CD4-positive, alpha-beta T cell treated with Interleukin-1 beta for 1 hour (primary cell): Measurements from ENCODE around the gene PRPF6.
"Not testable (repeated sequence)": the region's sequence is repeated elsewhere in the genome, so short reads cannot be mapped to it uniquely, and the experiment has no call there.

ENCODE experiments used
- DNase-seq, 2 donors: peaks; one replicate each; pipeline ENCODE4 v3.0.0-alpha.2; 2020 to 2022

The PRPF6 gene

GRCh38 chr20:63974402-63975200, 6.3 kb upstream of the PRPF6 start:
- DNase-seq = no peak

- DNase-seq = not testable (repeated sequence)
Observed at GRCh38 chr20:63976511-63976910, 4.4 kb upstream of the PRPF6 start.

- no peak for DNase-seq
Observed at GRCh38 chr20:63976980-63977738, 3.8 kb upstream of the PRPF6 start.

- peak; percentile 37 to 49 for DNase-seq
Observed at GRCh38 chr20:63977739-63978276, 3.1 kb upstream of the PRPF6 start.

- peak; percentile 55 to 57 for DNase-seq
Observed at GRCh38 chr20:63978319-63979228, 2.4 kb upstream of the PRPF6 start.

- no peak for DNase-seq
Observed at GRCh38 chr20:63979229-63979556, 1.7 kb upstream of the PRPF6 start.

GRCh38 chr20:63979557-63980316, 1.2 kb upstream of the PRPF6 start, which contains the start of gene SAMD10:
TSS of gene SAMD10 (minus strand) at chr20:63979642. CDS start at chr20:63979467, 175 bp downstream.
- DNase-seq = peak; percentile 58 to 63

- peak in 1 of 2 donors; percentile 41 for DNase-seq
Observed at GRCh38 chr20:63980317-63980805, 571 bp upstream of the PRPF6 start.

GRCh38 chr20:63982937-63983336, 2.0 kb downstream of the PRPF6 start:
- no peak for DNase-seq

- DNase-seq = no peak
Observed at GRCh38 chr20:64000906-64001305, 20.0 kb downstream of the PRPF6 start.

GRCh38 chr20:64001607-64002011, 20.7 kb downstream of the PRPF6 start:
- DNase-seq = no peak

- no peak for DNase-seq
Observed at GRCh38 chr20:64003960-64004725, 23.2 kb downstream of the PRPF6 start.

GRCh38 chr20:64005394-64005793, 24.5 kb downstream of the PRPF6 start:
- no peak for DNase-seq

- no peak for DNase-seq
Observed at GRCh38 chr20:64006490-64006889, 25.6 kb downstream of the PRPF6 start.

- DNase-seq = no peak
Observed at GRCh38 chr20:64006902-64007301, 26.0 kb downstream of the PRPF6 start.

GRCh38 chr20:64009811-64010387, 29.0 kb downstream of the PRPF6 start:
- no peak for DNase-seq

GRCh38 chr20:64010711-64011237, 29.8 kb downstream of the PRPF6 start:
- no peak for DNase-seq

- DNase-seq = peak in 1 of 2 donors; percentile 7
Observed at GRCh38 chr20:64011366-64011779, 30.4 kb downstream of the PRPF6 start.

- DNase-seq = peak in 1 of 2 donors; percentile 37
Observed at GRCh38 chr20:64012385-64013154, 31.6 kb downstream of the PRPF6 start.
